GM21619 (cell line): ENCODE results near the gene FAM200A.
"Not testable (repeated sequence)": the region's sequence is repeated elsewhere in the genome, so short reads cannot be mapped to it uniquely, and the experiment has no call there.

Experiments used
- ATAC-seq: cut with Tn5 transposase; IDR thresholded peaks from one replicate; pipeline ENCODE4 v1.9.1; 2021; ENCODE audit not compliant: unreplicated experiment

Gene FAM200A

GRCh38 chr7:99559175-99559915 lies 7.4 kb upstream of the FAM200A start:
- ATAC-seq = no peak

GRCh38 chr7:99558306-99559174 lies 6.6 kb upstream of the FAM200A start, which contains the start of gene ZNF655:
ZNF655 (plus strand) TSS chr7:99558642; CDS start chr7:99560560, 1,918 bp downstream.
- peak; percentile 73 for ATAC-seq

- peak; percentile 46 for ATAC-seq
Observed at GRCh38 chr7:99557940-99558305, 6.0 kb upstream of the FAM200A start.

GRCh38 chr7:99557196-99557607 lies 5.3 kb upstream of the FAM200A start:
- ATAC-seq = no peak

GRCh38 chr7:99554939-99555338 lies 3.0 kb upstream of the FAM200A start:
- no peak for ATAC-seq

GRCh38 chr7:99553039-99553438 lies 1.1 kb upstream of the FAM200A start:
- no peak for ATAC-seq

GRCh38 chr7:99551334-99551733 lies 580 bp downstream of the FAM200A start:
- no peak for ATAC-seq

- ATAC-seq = not testable (repeated sequence)
Observed at GRCh38 chr7:99549545-99549944, 2.4 kb downstream of the FAM200A start.

- not testable (repeated sequence) for ATAC-seq
Observed at GRCh38 chr7:99545308-99545707, 6.6 kb downstream of the FAM200A start.

- no peak for ATAC-seq
Observed at GRCh38 chr7:99543916-99544315, 8.0 kb downstream of the FAM200A start.

- ATAC-seq = no peak
Observed at GRCh38 chr7:99543081-99543671, 8.7 kb downstream of the FAM200A start.

GRCh38 chr7:99541212-99541611 lies 10.7 kb downstream of the FAM200A start:
- no peak for ATAC-seq

- no peak for ATAC-seq
Observed at GRCh38 chr7:99540542-99540941, 11.4 kb downstream of the FAM200A start.

- ATAC-seq = no peak
Observed at GRCh38 chr7:99539213-99539811, 12.6 kb downstream of the FAM200A start.

- no peak for ATAC-seq
Observed at GRCh38 chr7:99535667-99536066, 16.2 kb downstream of the FAM200A start.

- no peak for ATAC-seq
Observed at GRCh38 chr7:99531354-99531765, 20.6 kb downstream of the FAM200A start.

- ATAC-seq = no peak
Observed at GRCh38 chr7:99525713-99526440, 26.0 kb downstream of the FAM200A start.

GRCh38 chr7:99521399-99521798 lies 30.5 kb downstream of the FAM200A start:
- no peak for ATAC-seq

- ATAC-seq = no peak
Observed at GRCh38 chr7:99514050-99514449, 37.9 kb downstream of the FAM200A start.

- peak; percentile 6 for ATAC-seq
Observed at GRCh38 chr7:99505324-99505662, 46.6 kb downstream of the FAM200A start.
